Natural killer cell (primary cell): ENCODE data around the gene S1PR3. TPM values are rescaled to one million over a fixed set of nuclear protein-coding genes. Genes with fewer than 3 reads are reported as not detected.

ENCODE experiments used
- ATAC-seq, 3 donors: fragments of 150-1000 bp in 2 of 3; fragments of 200-7000 bp in 1 of 3; cut with Tn5 transposase; 1 replicate in 1 of 3; 2 replicates in 2 of 3; pipeline ENCODE4 v1.10.0; 2021; ENCODE audit warnings: mild to moderate bottlenecking in 2 of 3, moderate library complexity in 2 of 3
- DNase-seq, 2 donors: peaks; one replicate each; pipeline versions ENCODE4 v3.0.0 to v3.0.0-alpha.2; 2013 to 2021; ENCODE audit warnings: mixed read lengths in 1 of 2
- H3K27ac ChIP-seq: one replicate; pipeline ENCODE4 v1.5.1; 2013; ENCODE audit warnings: mild to moderate bottlenecking, low read length
- H3K27me3 ChIP-seq: one replicate; pipeline ENCODE4 v1.6.1; 2013; ENCODE audit warnings: low read length; ENCODE audit not compliant: control insufficient read depth, insufficient read depth
- H3K36me3 ChIP-seq: one replicate; pipeline ENCODE4 v1.6.1; 2013; ENCODE audit warnings: low read length; ENCODE audit not compliant: control insufficient read depth, insufficient read depth
- H3K4me1 ChIP-seq: one replicate; pipeline ENCODE4 v1.6.1; 2013; ENCODE audit warnings: low read length; ENCODE audit not compliant: control insufficient read depth, insufficient read depth
- H3K4me3 ChIP-seq: one replicate; pipeline ENCODE4 v1.5.1; 2013; ENCODE audit warnings: low read length
- H3K9me3 ChIP-seq: one replicate; pipeline ENCODE4 v1.6.1; 2013; ENCODE audit warnings: low read length; ENCODE audit not compliant: control insufficient read depth, insufficient read depth
- H3K27ac Mint-ChIP-seq, 2 donors: one replicate each; pipeline ENCODE4 v1.8.0; 2022; ENCODE audit warnings: mild to moderate bottlenecking in 2 of 2, mixed read lengths in 2 of 2, moderate library complexity in 1 of 2
- H3K27me3 Mint-ChIP-seq, 2 donors: one replicate each; pipeline ENCODE4 v1.8.0; 2022; ENCODE audit warnings: low read depth in 2 of 2, mixed read lengths in 2 of 2
- H3K36me3 Mint-ChIP-seq: one replicate; pipeline ENCODE4 v1.8.0; 2022; ENCODE audit warnings: mixed read lengths
- H3K4me1 Mint-ChIP-seq, 2 donors: one replicate each; pipeline ENCODE4 v1.8.0; 2022; ENCODE audit warnings: mixed read lengths in 2 of 2
- H3K4me3 Mint-ChIP-seq: one replicate; pipeline ENCODE4 v1.8.0; 2022; ENCODE audit warnings: mild to moderate bottlenecking, moderate library complexity, mixed read lengths
- H3K9me3 Mint-ChIP-seq, 2 donors: one replicate each; pipeline ENCODE4 v1.8.0; 2022; ENCODE audit warnings: mixed read lengths in 2 of 2
- WGBS: methylation state at CpG from one replicate; pipeline ENCODE4 v1.1.7; 2013; ENCODE audit warnings: missing lambda C conversion rate; ENCODE audit not compliant: insufficient coverage; 5-methylcytosine and 5-hydroxymethylcytosine counted together
- intact Hi-C: fragments of 100-400 bp; cut with micrococcal nuclease; formaldehyde crosslinking; loops from one replicate; pipeline ENCODE4 v1.14.2; 2022
- total RNA-seq, 4 donors: library from RNA; stranded (reverse); fragments of 120-200 nt in 1 of 4; gene quantifications; one replicate each; pipeline versions ENCODE4 v1.2.3 to v1.2.4, GENCODE V29; 2013 to 2022
- TF ChIP-seq, protein P1 (sequence below): fragments of 200-600 bp; IDR thresholded peaks from one replicate; pipeline ENCODE4 v1.8.0; 2022; ENCODE audit warnings: antibody characterized with exemption

Gene S1PR3
- total RNA-seq, 3 donors from 2014 or later (not counting 1 experiment from before 2014, with no cell fraction given): 1.1 to 1.5 TPM; not detected in 1

DNA sequence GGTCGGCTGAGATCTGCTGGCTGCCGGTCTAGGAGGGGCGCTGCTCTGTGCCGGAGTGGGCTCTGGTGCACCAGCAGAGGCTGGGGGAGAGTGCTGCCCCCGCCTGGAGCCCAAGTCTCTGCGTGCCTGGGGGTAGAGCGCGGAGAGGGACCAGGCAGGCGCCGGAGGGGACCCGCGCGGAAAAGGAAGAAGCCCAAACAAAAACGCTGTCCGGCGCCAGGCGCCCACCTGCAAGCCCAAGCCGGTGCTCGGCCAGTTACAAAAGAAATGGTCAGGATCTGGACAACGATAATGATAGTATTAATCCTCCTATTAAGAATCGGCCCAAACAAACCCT lies 571 bp upstream of the S1PR3 start:
- intact Hi-C loops: no loop called here
- Mint-ChIP-seq H3K4me1 (no peaks in the 10 kb centered on the region), H3K4me3 (no peak overlapping the region), H3K27ac (no peak overlapping the region), H3K36me3 (no peaks in the 10 kb centered on the region), H3K27me3 (peaks cover 38 to 65% of the 10 kb centered on the region in 2 donors), H3K9me3 (no peaks in the 10 kb centered on the region)
- peaks cover 2% of the 10 kb centered on the region for H3K27me3 ChIP-seq
- H3K4me1 ChIP-seq: no peaks in the 10 kb centered on the region
- H3K36me3 ChIP-seq: no peaks in the 10 kb centered on the region
- ATAC-seq (no peak), DNase-seq (no peak)
- no peak overlapping the region for H3K27ac ChIP-seq
- no peak overlapping the region for H3K4me3 ChIP-seq
- H3K9me3 ChIP-seq: no peaks in the 10 kb centered on the region
- TF ChIP-seq, protein P1, sequence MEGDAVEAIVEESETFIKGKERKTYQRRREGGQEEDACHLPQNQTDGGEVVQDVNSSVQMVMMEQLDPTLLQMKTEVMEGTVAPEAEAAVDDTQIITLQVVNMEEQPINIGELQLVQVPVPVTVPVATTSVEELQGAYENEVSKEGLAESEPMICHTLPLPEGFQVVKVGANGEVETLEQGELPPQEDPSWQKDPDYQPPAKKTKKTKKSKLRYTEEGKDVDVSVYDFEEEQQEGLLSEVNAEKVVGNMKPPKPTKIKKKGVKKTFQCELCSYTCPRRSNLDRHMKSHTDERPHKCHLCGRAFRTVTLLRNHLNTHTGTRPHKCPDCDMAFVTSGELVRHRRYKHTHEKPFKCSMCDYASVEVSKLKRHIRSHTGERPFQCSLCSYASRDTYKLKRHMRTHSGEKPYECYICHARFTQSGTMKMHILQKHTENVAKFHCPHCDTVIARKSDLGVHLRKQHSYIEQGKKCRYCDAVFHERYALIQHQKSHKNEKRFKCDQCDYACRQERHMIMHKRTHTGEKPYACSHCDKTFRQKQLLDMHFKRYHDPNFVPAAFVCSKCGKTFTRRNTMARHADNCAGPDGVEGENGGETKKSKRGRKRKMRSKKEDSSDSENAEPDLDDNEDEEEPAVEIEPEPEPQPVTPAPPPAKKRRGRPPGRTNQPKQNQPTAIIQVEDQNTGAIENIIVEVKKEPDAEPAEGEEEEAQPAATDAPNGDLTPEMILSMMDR: no peak
- 26% methylated on average over 21 of the region's 21 CpGs for whole genome bisulfite sequencing

DNA sequence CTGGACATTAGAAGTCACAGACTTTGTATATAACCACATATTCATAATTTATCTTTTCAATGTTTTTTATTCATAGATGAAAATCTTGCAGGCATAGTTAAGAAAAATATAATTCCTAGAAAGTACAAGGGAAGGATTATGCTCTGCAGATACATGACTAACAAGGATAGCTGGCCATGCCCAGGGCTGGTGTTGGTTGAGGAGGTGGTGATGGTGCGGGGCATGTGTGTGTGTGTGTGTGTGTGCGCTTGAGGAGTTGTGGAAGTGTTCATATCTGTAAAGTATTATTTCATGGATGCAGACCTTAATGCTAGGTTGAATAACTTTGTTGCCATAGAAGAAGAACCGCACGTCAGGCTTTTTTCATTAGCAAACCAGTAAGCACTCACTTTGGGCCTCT lies 1.3 kb downstream of the S1PR3 start:
- TF ChIP-seq, protein P1: no peak
- H3K36me3 ChIP-seq: no peaks in the 10 kb centered on the region
- intact Hi-C loops: no loop called here
- H3K27ac ChIP-seq: no peak overlapping the region
- ATAC-seq: no peak
- H3K9me3 ChIP-seq: no peaks in the 10 kb centered on the region
- H3K4me1 ChIP-seq: no peaks in the 10 kb centered on the region
- Mint-ChIP-seq H3K36me3 (no peaks in the 10 kb centered on the region), H3K27me3 (peaks cover 35 to 65% of the 10 kb centered on the region in 2 donors), H3K27ac (no peak overlapping the region), H3K4me3 (no peak overlapping the region), H3K4me1 (no peaks in the 10 kb centered on the region), H3K9me3 (no peaks in the 10 kb centered on the region)
- no peak for DNase-seq
- WGBS: 82% methylated on average over 4 of the region's 4 CpGs
- H3K4me3 ChIP-seq: no peak overlapping the region
- peaks cover 2% of the 10 kb centered on the region for H3K27me3 ChIP-seq

DNA sequence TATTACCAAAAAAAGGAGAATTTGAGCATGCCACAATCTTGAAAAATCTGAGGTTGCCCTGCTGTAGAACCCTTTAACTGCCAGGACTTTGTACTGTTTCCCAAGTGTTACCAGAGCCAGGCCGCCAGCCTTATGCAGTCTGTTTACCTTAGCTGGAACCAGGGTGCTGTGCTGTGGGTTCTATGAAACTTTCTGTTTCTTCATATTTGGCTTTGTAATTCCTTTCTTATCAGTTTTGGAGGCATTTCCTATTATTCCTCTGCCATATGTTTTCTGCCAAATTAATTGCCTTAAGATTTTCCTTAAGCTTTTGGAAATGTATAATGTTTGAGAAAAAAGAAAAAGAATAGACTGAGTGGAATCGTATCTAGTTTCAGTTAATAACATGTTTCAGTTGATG lies 2.1 kb downstream of the S1PR3 start:
- H3K27me3 ChIP-seq: peaks cover 2% of the 10 kb centered on the region
- no peak overlapping the region for H3K27ac Mint-ChIP-seq
- H3K4me1 Mint-ChIP-seq: no peaks in the 10 kb centered on the region
- H3K4me3 Mint-ChIP-seq: no peak overlapping the region
- TF ChIP-seq, protein P1: no peak
- 85% methylated on average over 2 of the region's 2 CpGs for WGBS
- no peaks in the 10 kb centered on the region for H3K36me3 ChIP-seq
- no peaks in the 10 kb centered on the region for H3K9me3 Mint-ChIP-seq
- no peak overlapping the region for H3K4me3 ChIP-seq
- H3K36me3 Mint-ChIP-seq: no peaks in the 10 kb centered on the region
- intact Hi-C loops: no loop called here
- ATAC-seq: no peak
- DNase-seq: no peak
- no peak overlapping the region for H3K27ac ChIP-seq
- no peaks in the 10 kb centered on the region for H3K9me3 ChIP-seq
- H3K27me3 Mint-ChIP-seq: peaks cover 34 to 62% of the 10 kb centered on the region in 2 donors
- no peaks in the 10 kb centered on the region for H3K4me1 ChIP-seq

DNA sequence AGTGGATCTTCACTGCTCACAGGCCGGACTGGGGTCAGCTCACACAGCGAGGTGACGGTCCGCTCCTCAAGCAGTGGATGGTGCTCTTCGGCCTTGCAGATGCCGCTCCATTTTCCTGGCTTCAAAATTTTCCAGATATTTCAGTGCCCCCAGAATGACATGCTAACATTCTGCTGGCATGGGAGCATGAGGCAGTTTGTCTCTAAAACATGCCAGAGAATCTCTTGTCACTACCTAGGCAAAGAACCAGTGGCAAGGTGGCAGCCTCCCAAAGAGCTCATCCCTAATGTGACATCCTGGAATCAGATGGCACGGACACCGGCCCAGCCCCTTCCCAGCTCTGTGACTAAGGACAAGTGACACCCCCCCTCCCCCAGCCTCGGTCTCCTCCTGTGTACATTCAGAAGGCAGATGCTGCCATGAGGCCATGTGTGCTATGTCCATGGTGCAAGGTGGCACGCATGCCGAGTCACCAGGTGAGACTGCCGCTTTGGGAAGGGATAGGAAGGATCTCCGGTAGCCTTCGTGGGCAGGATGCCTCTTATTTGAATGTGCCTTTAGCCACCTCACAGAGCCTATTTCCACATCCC lies 2.7 kb downstream of the S1PR3 start:
- Histone ChIP-seq H3K36me3 (no peaks in the 10 kb centered on the region), H3K9me3 (no peaks in the 10 kb centered on the region), H3K4me3 (no peak overlapping the region), H3K27ac (no peak overlapping the region), H3K4me1 (no peaks in the 10 kb centered on the region), H3K27me3 (peaks cover 2% of the 10 kb centered on the region)
- TF ChIP-seq, protein P1: no peak
- ATAC-seq (no peak), DNase-seq (no peak)
- intact Hi-C loops: no loop called here
- Mint-ChIP-seq H3K9me3 (no peaks in the 10 kb centered on the region), H3K4me3 (no peak overlapping the region), H3K36me3 (no peaks in the 10 kb centered on the region), H3K4me1 (no peaks in the 10 kb centered on the region), H3K27ac (no peak overlapping the region), H3K27me3 (peaks cover 28 to 55% of the 10 kb centered on the region in 2 donors)
- WGBS: 93% methylated on average over 14 of the region's 14 CpGs
